DMS 273 (cell line): ENCODE data around the gene MMP3.
A peak's percentile ranks its signal among the peaks of the same experiment; 100 is the strongest.

Experiments used
- DNase-seq: peaks from one replicate; lab custom pipeline; 2025; ENCODE audit not compliant: unreplicated experiment; lab: John Stamatoyannopoulos, UW

MMP3 gene

DNA sequence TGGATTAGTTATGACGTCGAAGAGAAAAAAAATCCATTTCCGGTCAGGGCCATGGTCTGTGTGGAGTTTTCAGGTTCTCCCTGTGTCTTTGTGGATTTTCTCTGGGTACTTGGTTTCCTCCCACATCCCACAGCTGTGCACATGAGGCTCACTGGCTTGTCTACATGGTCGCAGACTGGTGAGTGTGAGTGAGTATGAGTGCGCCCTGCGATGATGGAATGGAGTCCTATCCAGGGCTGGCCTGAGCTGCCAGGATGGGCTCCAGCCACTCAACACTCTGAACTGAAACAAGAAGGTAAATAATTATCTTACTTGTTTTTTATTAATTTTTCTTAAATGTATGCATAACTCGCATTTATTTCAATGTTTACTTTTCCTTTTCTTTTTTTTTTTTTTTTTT lies 10.8 kb downstream of the MMP3 start:
- DNase-seq = no peak

DNA sequence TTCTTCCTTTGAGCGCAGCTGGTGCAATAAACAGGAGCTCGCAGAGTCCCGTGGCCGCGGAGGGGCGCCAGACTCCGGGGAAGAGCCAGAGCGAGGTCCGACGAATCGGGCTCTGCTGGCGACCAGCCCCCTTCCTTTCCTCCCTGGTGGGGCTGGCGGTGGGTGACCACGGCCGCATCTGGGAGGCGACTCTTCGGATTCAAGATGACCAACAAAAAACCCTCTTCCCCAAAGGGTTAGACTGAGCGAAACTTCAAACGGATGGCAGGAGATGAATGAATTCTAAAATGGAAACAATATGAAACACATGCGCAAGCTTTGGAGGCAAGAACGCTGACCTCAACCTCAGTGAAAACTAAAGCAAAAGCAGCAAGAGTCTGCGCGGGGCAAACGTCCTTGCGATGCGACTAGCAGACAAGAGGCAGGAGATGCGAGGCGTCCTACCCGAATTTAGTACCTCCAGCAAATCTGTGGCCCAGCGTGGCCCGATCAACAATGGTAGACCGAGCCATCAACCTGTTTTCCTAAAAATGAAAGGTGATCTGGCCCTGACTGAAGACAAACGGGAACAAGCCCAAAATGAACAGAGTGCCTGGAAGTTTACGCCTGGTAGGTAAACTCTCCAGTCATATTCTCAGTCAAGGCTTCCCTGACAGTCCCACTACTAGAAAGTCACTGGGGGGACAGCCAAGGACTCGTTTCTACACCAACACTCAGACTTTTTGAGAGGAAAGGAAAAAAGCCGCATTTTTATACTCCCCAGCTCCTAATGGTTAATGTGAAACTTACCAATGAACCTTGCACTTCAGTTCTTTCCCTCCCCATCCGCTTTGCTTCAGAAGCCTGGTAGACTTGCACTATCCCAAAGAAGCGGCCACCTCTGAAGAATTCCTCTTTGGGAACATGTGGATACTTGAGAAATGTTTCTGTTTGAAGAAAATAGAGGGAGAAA lies 11.6 kb downstream of the MMP3 start:
- no peak for DNase-seq

DNA sequence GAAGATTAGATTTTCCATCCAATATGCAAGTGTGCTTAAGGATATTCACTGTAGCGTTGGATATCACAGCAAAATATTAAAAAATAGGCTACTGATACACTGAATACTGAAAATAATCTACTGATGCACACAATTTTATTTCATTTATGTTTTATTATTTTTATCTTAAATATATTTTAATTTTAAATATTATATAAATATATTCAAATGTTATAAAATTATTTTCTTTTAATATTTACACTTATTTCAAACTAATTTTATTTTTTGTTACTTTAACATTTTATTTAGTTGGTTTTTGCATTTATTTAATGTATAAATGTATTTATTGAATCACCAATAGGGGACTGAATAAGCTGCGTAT lies 12.3 kb downstream of the MMP3 start:
- DNase-seq = no peak

GRCh38 chr11:102830001-102830727 lies 13.2 kb downstream of the MMP3 start:
- no peak for DNase-seq

GRCh38 chr11:102829316-102830000 lies 14.0 kb downstream of the MMP3 start:
- no peak for DNase-seq

DNA sequence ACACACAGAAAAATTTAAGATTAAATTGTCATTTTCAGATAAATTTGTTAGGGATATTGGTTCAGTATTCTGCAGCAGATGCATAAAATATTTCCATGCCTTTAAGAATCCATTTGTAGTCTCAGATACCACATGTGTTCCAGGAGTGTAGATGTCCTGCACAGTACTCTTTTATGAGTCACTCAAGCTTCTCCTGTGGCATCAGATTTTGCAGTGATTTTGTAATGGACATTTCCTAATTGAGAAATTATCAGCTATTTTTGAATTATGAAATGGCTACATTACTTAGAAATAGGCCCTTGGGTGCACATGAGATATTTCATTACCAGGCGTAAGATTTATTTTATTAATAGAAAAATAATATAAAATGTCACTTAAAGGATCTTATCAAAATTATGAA lies 18.9 kb downstream of the MMP3 start:
- no peak for DNase-seq

DNA sequence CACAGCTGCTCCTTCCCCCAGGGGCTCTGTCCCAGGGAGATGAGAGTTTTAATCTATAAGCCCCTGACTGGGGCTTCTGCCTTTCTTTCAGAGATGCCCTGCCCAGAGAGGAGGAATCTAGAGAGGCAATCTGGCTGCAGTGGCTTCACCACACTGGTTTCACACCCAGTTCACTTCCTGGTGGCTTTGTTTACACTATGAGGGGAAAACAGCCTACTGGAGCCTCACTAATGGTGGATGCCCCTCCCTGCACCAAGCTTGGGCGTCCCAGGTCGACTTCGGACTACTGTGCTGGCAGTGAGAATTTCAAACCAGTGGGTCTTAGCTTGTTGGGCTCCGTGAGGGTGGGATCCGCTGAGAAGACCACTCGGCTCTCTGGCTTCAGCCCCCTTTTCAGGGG lies 23.9 kb downstream of the MMP3 start:
- DNase-seq = no peak

DNA sequence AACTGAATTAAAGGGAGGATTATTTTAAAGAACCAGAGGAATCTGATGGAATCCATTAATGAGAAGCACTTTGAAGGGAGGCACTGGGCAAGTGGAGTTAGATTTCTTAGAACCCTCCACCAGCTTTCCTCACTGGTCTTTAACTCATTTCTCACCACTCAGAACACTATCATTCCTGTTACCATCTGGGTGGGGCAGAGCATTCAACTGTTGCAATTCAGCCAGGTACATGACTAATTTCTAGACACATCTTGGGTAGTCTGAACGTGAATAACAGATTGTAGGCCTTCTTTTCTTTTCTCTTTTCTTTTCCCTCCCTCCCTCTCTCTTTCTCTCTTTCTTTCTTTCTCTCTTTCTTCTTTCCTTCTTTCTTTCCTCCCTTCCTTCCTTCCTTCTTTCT lies 29.9 kb downstream of the MMP3 start:
- no peak for DNase-seq

GRCh38 chr11:102812188-102812587 lies 31.2 kb downstream of the MMP3 start:
- no peak for DNase-seq

GRCh38 chr11:102810950-102811660 lies 32.3 kb downstream of the MMP3 start:
- peak; percentile 6 for DNase-seq

DNA sequence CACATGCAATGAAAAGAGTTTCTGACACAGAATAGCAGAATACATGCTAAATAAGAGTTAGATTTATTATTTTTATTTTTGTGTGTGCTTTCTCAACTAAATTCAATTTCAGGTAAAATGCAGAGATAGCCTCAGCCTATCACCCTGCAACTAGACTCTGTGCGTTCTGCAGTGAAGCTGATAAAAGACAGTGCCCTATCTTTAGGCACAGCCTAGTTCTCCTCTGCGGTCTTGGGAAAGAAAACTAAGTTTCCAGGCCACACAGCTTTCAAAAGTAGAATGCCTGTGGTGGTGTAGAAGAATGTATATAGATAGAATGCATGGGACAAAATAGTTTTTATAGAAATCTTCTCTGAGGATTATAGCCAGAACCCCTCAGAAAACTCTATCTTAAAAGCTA lies 33.4 kb downstream of the MMP3 start:
- DNase-seq = no peak

DNA sequence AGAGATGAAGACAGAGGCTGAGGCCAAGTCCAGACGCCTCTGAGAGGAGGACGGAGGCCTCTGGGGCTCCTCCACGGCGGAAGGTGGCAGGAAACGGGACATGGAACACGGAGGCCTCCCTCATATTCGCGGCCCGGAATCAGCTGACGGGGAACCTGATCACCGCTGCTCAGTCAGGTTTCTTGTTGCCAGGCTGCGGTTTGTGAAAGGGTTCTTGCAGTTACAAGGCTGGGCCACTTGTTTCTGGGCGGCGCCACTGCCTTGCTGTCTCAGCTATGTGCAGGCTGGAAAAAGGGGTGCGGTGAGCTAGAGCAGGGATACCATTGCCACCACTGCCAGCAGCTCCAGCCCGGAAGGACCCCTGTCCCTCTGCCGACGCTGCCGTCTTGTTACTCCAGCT lies 35.5 kb downstream of the MMP3 start:
- peak; percentile 20 for DNase-seq

DNA sequence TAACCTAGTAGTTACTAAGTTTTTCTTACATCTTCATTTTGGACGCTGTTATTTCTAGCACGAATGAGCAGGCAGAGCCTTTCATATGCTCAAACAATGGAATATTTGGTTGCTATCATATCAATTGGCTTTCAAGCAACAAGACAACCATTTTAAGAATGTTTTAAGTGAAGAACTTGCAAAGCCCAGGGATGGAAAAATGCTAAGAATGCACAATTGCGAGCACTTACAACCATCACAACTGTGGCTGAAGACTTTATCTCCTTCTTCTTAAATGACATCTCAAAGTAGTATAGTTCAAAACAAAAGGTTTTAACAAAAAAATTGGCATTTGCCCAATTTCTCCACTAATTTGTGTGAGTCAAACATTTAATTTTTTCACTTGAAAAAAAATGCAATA lies 37.1 kb downstream of the MMP3 start:
- DNase-seq = no peak

DNA sequence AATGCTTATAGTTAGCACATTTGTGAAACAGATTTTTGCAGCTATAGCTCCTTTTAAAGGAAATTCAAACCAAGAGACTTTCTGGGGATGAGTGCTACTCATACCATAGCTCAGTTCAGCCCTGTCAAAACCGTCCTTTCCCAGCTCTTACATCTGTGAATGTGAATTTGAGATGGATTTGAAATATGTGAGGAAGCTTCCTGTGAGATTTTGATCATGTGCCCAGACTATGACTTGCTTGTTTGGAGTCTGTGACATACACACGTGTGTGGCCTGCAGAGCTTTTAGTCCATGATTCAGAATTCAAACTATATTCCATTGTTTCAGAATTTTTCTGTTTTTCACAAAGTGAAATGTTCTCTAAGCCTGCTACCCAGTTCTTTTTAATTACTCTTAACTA lies 41.1 kb downstream of the MMP3 start:
- DNase-seq = no peak

GRCh38 chr11:102800767-102801166 lies 42.6 kb downstream of the MMP3 start:
- DNase-seq = no peak

DNA sequence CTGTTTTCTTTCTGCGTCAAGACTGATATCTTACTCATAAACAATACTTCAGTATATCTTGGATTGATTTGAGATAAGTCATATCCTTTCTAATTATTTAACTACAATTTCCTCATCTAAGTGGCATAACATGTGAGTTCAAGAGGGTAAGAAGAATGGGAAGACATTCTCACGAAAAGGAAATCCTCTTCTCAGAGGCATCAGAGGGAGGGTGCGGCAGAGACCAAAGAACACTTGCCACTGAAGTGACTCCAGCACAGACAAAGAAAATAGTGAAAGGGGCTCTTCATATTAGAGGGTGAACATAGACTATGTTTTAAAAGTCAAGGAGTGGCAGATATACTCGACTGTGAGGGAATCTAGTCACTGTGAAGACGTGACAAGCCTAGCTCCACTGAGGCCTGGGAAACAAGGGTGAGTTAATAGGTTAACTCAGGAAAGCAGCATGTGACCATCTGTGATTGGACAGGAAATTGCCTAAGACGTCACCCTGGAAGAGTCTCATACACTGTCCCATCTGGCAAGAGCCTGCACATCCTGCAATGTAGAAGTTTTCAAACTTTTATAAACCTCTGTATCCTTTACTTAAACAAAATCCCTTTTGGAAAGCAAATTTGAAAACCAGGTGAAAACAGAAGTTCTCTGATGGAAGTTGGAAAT lies 43.6 kb downstream of the MMP3 start:
- no peak for DNase-seq

GRCh38 chr11:102798012-102798746 lies 45.2 kb downstream of the MMP3 start, which contains the start of gene MMP1:
Gene MMP1 (minus strand): TSS chr11:102798160. CDS start chr11:102798092, 68 bp downstream.
- DNase-seq = no peak

DNA sequence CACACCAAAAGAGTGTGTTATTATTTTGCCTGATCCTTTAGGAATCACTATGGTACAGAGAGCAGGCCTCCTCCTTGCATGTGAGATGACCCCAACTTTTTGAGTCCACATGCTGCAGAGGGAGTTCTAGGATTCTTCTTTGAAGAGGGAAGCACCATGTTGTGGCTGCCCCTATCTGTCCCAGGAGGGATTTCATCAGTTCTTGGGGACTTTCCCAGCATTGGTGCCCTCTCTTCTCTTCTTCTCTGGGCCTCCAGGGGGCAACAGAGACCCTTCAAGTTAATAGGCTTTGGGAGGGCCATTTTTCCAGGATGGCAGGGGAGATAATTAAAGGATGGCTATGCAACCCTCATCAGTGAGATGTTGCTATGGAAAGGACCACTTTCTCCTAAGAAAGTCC lies 49.0 kb downstream of the MMP3 start:
- DNase-seq = peak; percentile 27

DNA sequence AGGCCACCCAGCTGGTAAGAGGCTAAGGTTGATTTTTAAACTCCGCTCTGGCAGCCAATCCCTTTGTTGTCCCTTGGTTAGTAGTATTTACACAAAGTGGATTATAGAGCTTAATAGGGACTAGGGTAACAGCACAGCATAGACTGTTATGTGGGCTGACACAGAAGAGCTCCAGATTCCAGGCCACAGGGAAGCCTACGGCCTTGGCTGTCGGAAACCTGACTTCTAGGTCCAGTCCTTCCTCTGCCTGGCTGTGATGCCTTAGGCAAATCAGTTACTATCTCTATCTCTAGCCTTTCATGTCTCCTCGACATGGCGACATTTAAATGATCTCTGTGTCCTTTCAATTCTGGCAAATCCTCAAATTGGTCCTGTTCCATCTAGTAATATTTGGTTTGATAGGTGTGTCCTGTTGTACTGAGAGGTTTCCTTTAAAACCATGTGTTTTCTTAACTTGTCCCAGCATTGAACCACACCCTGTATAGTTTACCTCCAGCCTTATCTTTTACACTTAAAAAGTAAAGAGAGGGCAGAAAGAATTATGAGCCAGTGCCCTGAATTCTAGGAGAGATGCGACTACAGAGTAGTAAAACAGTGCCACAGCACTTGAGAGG lies 49.6 kb downstream of the MMP3 start:
- DNase-seq = no peak
